DND-41 (cell line): Measurements from ENCODE around the gene OCIAD2.

ENCODE experiments used
- ATAC-seq: fragments of 200-7000 bp; cut with Tn5 transposase; 3 replicates; pipeline ENCODE4 v1.9.1; 2021; ENCODE audit warnings: low read depth; ENCODE audit not compliant: insufficient read depth
- DNase-seq: peaks from one replicate; pipeline ENCODE4 v3.0.0-alpha.2; 2020
- H2AFZ ChIP-seq: 2 replicates; pipeline ENCODE4 v1.6.0; 2012; ENCODE audit warnings: low read depth, low read length
- H3K27ac ChIP-seq: 2 replicates; pipeline ENCODE4 v1.5.1; 2012; ENCODE audit warnings: low read length, inconsistent platforms
- H3K27me3 ChIP-seq: fragments of 200-600 bp; sonication (generic); 2 replicates; pipeline ENCODE4 v1.6.0; 2012; ENCODE audit warnings: low read length, mild to moderate bottlenecking, inconsistent platforms; ENCODE audit not compliant: insufficient read depth, poor library complexity
- H3K36me3 ChIP-seq: 2 replicates; pipeline ENCODE4 v1.5.1; 2012; ENCODE audit warnings: low read length, inconsistent platforms; ENCODE audit not compliant: insufficient read depth
- H3K4me1 ChIP-seq: 2 replicates; pipeline ENCODE4 v1.5.1; 2012; ENCODE audit warnings: mild to moderate bottlenecking, low read length; ENCODE audit not compliant: insufficient read depth
- H3K4me2 ChIP-seq: 2 replicates; pipeline ENCODE4 v1.6.0; 2012; ENCODE audit warnings: mild to moderate bottlenecking, moderate library complexity, low read length, inconsistent platforms; ENCODE audit not compliant: insufficient read depth
- H3K4me3 ChIP-seq, 2 experiments: fragments of 200-600 bp in 1 of 2; shearing (Covaris generic) in 1 of 2; 2 replicates each; pipeline ENCODE4 v1.5.1; 2012 to 2016; ENCODE audit warnings: inconsistent platforms in 2 of 2, low read length in 2 of 2, mild to moderate bottlenecking in 2 of 2, low read depth in 1 of 2, moderate library complexity in 1 of 2
- H3K79me2 ChIP-seq: 2 replicates; pipeline ENCODE4 v1.6.0; 2012; ENCODE audit warnings: low read length, inconsistent platforms; ENCODE audit not compliant: insufficient read depth
- H3K9ac ChIP-seq: 2 replicates; pipeline ENCODE4 v1.6.0; 2012; ENCODE audit warnings: low read depth, mild to moderate bottlenecking, inconsistent platforms, low read length, moderate library complexity
- H3K9me3 ChIP-seq: 2 replicates; pipeline ENCODE4 v1.5.1; 2012; ENCODE audit warnings: low read length, moderate library complexity, mild to moderate bottlenecking, inconsistent platforms; ENCODE audit not compliant: insufficient read depth, severe bottlenecking
- H4K20me1 ChIP-seq: 2 replicates; pipeline ENCODE4 v1.6.0; 2012; ENCODE audit warnings: low read length; ENCODE audit not compliant: insufficient read depth
- EZH2 ChIP-seq: IDR thresholded peaks from 3 replicates; pipeline ENCODE4 v1.6.1; 2012; ENCODE audit warnings: borderline replicate concordance, low read depth, mild to moderate bottlenecking, moderate library complexity, low read length, inconsistent platforms; ENCODE audit not compliant: severe bottlenecking
- TF ChIP-seq, protein P1 (sequence below): IDR thresholded peaks from 2 replicates; pipeline ENCODE4 v1.5.1; 2012; ENCODE audit warnings: borderline replicate concordance, low read length, moderate library complexity, mild to moderate bottlenecking; ENCODE audit not compliant: poor library complexity, severe bottlenecking; ENCODE audit errors: extremely low read depth

OCIAD2 gene

DNA sequence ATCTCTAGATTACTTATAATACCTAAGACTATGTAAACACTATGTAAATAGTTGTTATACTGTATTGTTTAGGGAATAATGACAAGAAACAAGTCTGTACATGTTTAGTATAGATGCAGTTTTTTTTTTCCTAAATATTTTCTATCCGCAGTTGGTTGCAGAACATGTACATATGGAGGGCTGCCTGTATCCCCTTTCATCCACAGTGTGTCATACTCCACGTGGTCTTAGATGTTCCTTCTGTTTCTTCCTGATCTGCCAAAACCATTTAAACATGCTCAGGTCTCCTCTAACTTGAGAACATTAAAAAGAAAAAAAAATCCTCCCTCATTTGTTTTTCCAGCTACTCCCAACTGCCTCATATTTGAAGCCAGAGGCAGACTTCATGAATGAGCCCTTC lies 61.7 kb downstream of the OCIAD2 start:
- Histone ChIP-seq H3K4me1 (no peaks in the 10 kb centered on the region), H4K20me1 (peaks cover 12% of the 10 kb centered on the region; the same call in 1 of the 2 replicates), H3K4me3 (no peak overlapping the region), H3K4me2 (no peak overlapping the region), H3K27ac (no peak overlapping the region), H3K79me2 (peaks cover 67% of the 10 kb centered on the region), H3K36me3 (peaks cover 91% of the 10 kb centered on the region), H2AFZ (no peak overlapping the region), H3K9ac (no peak overlapping the region), H3K27me3 (no peaks in the 10 kb centered on the region), H3K9me3 (no peaks in the 10 kb centered on the region)
- TF ChIP-seq, protein P1, sequence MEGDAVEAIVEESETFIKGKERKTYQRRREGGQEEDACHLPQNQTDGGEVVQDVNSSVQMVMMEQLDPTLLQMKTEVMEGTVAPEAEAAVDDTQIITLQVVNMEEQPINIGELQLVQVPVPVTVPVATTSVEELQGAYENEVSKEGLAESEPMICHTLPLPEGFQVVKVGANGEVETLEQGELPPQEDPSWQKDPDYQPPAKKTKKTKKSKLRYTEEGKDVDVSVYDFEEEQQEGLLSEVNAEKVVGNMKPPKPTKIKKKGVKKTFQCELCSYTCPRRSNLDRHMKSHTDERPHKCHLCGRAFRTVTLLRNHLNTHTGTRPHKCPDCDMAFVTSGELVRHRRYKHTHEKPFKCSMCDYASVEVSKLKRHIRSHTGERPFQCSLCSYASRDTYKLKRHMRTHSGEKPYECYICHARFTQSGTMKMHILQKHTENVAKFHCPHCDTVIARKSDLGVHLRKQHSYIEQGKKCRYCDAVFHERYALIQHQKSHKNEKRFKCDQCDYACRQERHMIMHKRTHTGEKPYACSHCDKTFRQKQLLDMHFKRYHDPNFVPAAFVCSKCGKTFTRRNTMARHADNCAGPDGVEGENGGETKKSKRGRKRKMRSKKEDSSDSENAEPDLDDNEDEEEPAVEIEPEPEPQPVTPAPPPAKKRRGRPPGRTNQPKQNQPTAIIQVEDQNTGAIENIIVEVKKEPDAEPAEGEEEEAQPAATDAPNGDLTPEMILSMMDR, result no peak
- TF ChIP-seq EZH2, result no peak
- DNase-seq, result no peak
- no peak for ATAC-seq

- H2AFZ ChIP-seq, result no peak overlapping the region
- no peak for TF ChIP-seq EZH2
- TF ChIP-seq, protein P1, result no peak
- peaks cover 90% of the 10 kb centered on the region for H3K79me2 ChIP-seq
- H3K4me3 ChIP-seq, result no peak overlapping the region
- H3K9me3 ChIP-seq, result no peaks in the 10 kb centered on the region
- H3K27ac ChIP-seq, result no peak overlapping the region
- ATAC-seq (no peak), DNase-seq (no peak)
- H3K27me3 ChIP-seq, result no peaks in the 10 kb centered on the region
- H3K36me3 ChIP-seq, result peaks cover 97% of the 10 kb centered on the region
- no peak overlapping the region for H3K4me2 ChIP-seq
- H3K9ac ChIP-seq, result no peak overlapping the region
- H4K20me1 ChIP-seq, result peaks cover 15% of the 10 kb centered on the region; the same call in 1 of the 2 replicates
- no peaks in the 10 kb centered on the region for H3K4me1 ChIP-seq
These were observed 65.3 kb downstream of the OCIAD2 start for GRCh38 chr4:48841045-48841827.

DNA sequence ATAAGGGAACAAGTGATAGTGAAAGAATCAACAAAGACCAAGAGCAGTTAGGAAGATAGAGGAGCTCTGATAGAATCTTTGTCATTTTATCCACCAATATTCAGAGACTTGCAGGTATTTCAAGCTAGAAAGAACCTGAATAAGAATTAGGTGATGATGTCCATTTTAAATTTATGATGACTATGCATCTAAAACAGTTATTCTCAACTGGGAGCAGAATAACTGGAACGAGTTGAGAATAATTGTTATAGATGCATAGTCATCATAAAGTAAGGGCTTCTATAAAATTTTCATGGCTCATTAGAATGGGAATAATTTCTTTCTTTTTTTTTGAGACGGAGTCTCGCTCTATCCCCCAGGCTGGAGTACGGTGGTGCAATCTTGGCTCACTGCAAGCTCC lies 69.9 kb downstream of the OCIAD2 start:
- Histone ChIP-seq H3K9ac (no peak overlapping the region), H3K27me3 (no peaks in the 10 kb centered on the region), H3K79me2 (peaks cover 96% of the 10 kb centered on the region), H3K36me3 (peaks cover 85% of the 10 kb centered on the region), H3K27ac (no peak overlapping the region), H4K20me1 (peaks cover 15% of the 10 kb centered on the region; the same call in 1 of the 2 replicates), H3K4me1 (peaks cover 19% of the 10 kb centered on the region), H2AFZ (no peak overlapping the region), H3K9me3 (no peaks in the 10 kb centered on the region), H3K4me2 (no peak overlapping the region), H3K4me3 (no peak overlapping the region)
- ATAC-seq, result no peak
- no peak for DNase-seq
- no peak for TF ChIP-seq EZH2
- TF ChIP-seq, protein P1, result no peak
